Stimulated activated memory B cell treated with anti-CD40 and anti-IgM and Interleukin-4, amounts not matched to agents 10 μg/mL and 1 μg/mL and 100 μg/mL, for 72 hours (primary cell): ENCODE data around the gene SKIDA1.

ENCODE experiments used
- ATAC-seq: fragments of 150-1000 bp; cut with Tn5 transposase; 2 replicates; pipeline ENCODE4 v1.10.0; 2021
- H3K27ac Mint-ChIP-seq: one replicate; pipeline ENCODE4 v1.8.0; 2022; ENCODE audit warnings: mild to moderate bottlenecking, mixed read lengths
- H3K27me3 Mint-ChIP-seq: one replicate; pipeline ENCODE4 v1.8.0; 2022; ENCODE audit warnings: mixed read lengths
- H3K36me3 Mint-ChIP-seq: one replicate; pipeline ENCODE4 v1.8.0; 2022; ENCODE audit warnings: mixed read lengths
- H3K4me1 Mint-ChIP-seq: one replicate; pipeline ENCODE4 v1.8.0; 2022; ENCODE audit warnings: mixed read lengths
- H3K4me3 Mint-ChIP-seq: one replicate; pipeline ENCODE4 v1.8.0; 2022; ENCODE audit warnings: mild to moderate bottlenecking, moderate library complexity, mixed read lengths
- H3K9me3 Mint-ChIP-seq: one replicate; pipeline ENCODE4 v1.8.0; 2022; ENCODE audit warnings: mixed read lengths

The SKIDA1 gene

DNA sequence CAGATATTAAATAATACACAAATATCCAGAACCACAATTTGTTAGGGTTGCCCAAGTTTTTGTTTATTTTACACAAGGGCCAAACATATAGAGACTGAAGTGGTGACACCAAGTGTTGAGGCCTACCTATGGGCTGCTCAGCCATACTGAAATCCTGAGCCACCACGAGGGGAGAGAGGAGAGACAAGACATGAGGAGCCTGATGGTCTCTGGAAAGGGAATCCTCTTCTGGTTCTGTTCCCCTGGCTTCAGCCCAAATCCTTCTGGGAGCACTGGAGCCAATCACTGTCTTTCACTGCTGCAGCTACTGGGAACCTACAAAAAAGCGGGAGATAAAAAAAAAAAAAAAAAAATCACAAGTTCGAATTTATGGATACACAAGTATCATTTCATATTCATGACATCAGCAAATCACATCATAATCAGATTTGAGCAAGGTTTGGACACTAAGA is 1.9 kb downstream of the SKIDA1 start:
- H3K9me3 Mint-ChIP-seq = no peaks in the 10 kb centered on the region

DNA sequence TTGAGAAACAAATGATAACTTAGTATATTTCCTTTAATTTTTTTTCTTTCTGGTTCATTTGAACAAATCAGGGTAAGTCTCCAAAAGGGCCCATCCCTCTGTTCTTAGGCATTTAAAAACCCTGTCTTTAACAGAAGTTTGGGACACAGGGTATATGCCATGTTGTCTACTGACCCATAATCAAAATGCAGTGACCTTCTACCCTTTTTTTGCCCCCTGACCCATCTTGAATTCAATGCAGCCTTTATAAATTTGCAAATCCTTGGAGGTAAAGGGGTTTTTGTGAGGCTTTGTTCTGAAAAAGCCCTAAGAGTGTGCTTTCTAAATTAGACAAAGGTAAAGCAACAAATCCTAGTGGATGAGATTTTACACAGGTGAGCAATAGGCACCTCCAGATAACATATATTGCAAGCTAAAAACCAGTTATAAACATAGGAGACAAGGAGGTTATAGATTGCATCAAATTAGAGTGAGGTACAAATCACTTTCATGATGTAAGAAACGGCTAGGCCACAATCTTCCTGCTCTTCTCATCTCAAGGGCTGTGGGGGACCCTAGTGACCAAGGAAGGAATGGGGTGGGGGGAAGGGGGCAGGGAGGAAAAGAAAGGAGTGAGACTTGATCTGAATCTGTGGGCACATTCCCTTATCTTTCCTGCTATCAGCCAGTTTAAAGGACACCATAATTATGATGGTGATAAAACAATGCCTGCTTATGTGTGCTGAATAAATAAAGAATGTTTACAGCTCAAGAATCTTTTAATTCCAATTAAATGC is 2.7 kb downstream of the SKIDA1 start:
- Mint-ChIP-seq H3K4me1 (peaks cover 41% of the 10 kb centered on the region), H3K9me3 (no peaks in the 10 kb centered on the region), H3K4me3 (no peak overlapping the region), H3K36me3 (no peaks in the 10 kb centered on the region), H3K27me3 (peaks cover 67% of the 10 kb centered on the region), H3K27ac (no peak overlapping the region)
- no peak for ATAC-seq

More for the DNA sequence above, 1.9 kb downstream of the SKIDA1 start:
- Mint-ChIP-seq H3K4me3 (peak overlapping the region; percentile 29), H3K36me3 (no peaks in the 10 kb centered on the region), H3K4me1 (peaks cover 34% of the 10 kb centered on the region), H3K27ac (no peak overlapping the region), H3K27me3 (peaks cover 60% of the 10 kb centered on the region)
- ATAC-seq = no peak

DNA sequence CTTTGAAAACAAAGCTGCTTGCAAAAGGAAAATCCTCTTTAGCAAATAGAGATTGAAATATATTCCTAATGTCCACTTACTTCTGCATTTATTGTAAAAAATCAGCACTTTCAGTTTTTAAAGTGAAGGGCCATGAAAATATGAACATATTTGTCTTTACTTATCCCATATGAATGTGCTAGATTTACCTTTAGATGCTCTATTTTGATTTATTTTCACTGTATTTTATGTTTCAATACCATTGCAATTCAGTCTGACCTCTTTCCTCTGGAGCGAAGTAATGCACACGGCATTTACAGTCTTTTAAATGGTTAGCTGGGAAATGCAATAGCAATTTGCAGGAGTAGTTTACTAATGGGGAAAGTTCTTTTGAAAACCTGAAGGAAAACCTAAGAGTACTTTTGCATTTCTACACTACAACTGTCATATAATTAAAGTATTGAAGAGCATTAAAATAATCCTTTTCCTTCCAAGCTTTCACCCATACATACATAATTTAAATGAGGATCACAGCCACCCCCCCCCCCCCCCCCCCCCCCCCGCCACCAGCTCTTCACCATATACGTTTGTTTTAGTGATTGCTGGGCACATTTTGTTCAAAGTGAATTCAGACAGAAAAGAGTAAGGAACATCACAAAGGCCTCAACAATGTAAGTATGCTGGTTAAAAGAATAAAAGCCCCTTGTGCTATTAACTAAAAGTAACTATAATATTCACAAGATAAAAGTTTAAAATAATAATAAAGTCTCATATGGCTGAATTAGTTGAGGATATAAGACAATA is 3.5 kb downstream of the SKIDA1 start:
- Mint-ChIP-seq H3K4me1 (peaks cover 44% of the 10 kb centered on the region), H3K4me3 (no peak overlapping the region), H3K36me3 (no peaks in the 10 kb centered on the region), H3K9me3 (no peaks in the 10 kb centered on the region), H3K27me3 (peaks cover 72% of the 10 kb centered on the region), H3K27ac (no peak overlapping the region)
- ATAC-seq = no peak

DNA sequence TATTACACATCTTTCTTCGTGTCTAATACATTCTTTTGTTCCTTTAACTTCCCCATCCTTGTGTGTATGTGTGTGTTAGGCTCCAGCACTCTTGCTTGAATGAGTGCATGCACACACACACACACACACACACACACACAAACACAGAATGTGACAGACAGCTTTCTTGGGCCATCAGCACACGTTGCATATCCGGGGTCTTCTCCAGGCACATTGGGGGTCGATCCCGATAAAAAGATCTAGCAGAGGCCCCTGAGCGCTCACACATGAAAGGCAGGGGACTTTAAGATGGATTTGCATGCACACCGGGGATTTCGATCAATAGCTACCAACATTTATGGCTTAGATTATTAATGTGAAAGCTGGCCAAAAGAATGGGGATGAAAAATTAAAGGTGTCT is 4.5 kb downstream of the SKIDA1 start:
- H3K9me3 Mint-ChIP-seq = no peaks in the 10 kb centered on the region
- H3K27ac Mint-ChIP-seq = no peak overlapping the region
- H3K4me1 Mint-ChIP-seq = peaks cover 42% of the 10 kb centered on the region
- no peak overlapping the region for H3K4me3 Mint-ChIP-seq
- H3K27me3 Mint-ChIP-seq = peaks cover 74% of the 10 kb centered on the region
- no peaks in the 10 kb centered on the region for H3K36me3 Mint-ChIP-seq
- ATAC-seq = no peak

DNA sequence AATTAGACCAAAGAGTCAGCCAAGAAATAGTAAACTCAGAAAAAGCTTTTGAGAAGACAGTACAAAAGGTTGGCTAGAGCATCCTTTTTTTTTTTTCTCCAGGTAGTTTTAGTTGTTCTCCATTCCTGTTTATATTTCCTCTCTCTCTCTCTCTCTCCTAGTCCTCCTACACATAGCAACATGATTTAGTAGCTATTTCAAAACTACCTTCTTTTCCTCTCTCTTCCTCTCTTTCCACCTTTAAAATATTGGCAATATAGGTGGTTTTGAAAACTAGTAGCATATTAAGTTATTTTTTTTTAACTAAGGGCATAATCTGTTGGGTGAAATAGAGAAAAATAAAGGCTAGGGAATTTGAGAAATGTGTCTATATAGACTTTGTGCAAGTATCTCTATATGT is 5.0 kb downstream of the SKIDA1 start:
- Mint-ChIP-seq H3K27ac (no peak overlapping the region), H3K36me3 (no peaks in the 10 kb centered on the region), H3K27me3 (peaks cover 78% of the 10 kb centered on the region), H3K4me3 (peak overlapping the region; percentile 15), H3K9me3 (no peaks in the 10 kb centered on the region), H3K4me1 (peaks cover 43% of the 10 kb centered on the region)
- ATAC-seq = no peak

DNA sequence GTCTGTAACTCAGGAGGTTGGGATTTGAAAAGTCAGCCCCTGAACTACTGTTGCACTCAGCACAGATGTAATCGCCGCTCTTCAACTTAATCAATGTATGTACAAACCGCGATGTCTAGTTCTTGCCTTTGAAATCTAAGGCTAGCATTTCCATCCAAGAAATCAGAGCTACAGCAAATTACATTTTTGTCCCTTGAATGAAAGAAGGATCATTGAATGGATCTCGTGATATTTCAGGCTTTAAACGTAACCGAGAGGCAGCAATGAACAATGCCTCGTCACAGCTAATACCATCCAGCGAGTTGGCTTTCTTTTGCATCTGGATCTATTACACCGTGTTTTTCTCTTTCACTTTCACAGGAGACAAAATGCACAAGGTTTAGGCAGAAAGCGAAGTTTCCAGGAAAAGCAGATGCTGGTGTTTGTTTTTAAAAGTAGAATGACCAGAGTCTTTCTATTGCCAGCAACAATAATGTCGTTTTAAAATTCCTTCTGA is 5.5 kb downstream of the SKIDA1 start:
- no peaks in the 10 kb centered on the region for H3K9me3 Mint-ChIP-seq
- H3K27ac Mint-ChIP-seq = no peak overlapping the region
- no peaks in the 10 kb centered on the region for H3K36me3 Mint-ChIP-seq
- H3K4me3 Mint-ChIP-seq = no peak overlapping the region
- H3K4me1 Mint-ChIP-seq = peaks cover 38% of the 10 kb centered on the region
- H3K27me3 Mint-ChIP-seq = peaks cover 83% of the 10 kb centered on the region
- ATAC-seq = no peak

DNA sequence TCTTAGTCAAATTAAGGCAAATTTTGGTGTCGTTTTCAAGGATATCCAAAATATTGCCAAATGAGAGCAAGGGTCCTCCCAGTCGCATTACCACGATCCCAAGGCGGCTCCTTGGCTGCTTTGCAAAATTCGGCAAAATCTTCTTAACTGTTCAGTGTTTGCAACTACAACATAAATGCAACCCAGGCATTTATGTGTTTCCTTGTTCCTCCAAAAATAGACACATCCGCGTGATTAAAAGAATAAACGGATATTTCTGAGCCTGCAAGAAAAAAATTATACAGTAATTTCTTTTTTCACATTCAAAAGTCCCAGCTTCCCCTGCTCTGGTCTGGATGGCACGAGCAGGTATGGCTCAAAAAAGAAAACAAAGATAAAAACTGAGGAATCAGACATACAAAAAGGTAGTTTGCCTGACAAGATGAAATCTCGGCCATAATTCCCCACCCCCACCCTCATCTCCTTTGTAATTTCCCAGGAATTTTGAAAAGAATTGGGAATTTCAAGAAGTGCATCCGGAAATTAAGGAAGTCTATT is 6.0 kb downstream of the SKIDA1 start:
- no peak overlapping the region for H3K27ac Mint-ChIP-seq

DNA sequence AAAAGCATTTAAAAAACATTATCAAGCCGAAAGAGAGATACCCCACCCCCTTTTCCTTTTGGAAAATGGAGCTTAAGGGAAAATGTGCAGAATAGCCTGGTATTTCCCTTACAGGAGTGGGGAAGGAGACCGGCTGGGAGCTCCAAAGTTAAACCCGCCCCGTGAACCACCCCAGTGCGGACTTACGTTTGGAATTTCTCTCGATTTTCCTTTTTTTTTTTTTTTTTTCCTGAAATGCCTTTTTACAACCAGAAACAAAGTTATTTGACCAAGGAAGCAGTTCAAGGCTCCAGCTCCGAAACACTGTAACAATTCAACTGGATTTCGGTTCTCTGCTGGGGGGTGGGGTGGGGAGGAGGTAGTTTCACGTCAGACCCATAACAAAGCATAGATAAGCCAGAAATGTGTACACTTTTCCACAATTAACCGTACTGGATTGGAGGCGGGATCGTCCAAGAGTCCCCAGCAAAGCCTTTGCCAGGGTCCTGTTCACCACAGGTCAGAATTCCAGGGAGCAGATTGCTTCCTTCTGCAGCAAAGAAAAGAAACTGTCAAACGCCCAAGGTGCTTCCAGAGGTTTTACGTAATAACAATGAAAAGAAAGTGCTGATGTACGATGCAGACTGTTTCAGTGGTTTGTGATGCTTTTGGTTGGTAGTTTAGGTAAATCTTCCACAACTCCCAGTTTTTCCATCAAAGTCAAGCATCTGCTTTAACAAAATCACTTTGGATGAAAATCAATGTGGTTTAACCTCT is 6.7 kb downstream of the SKIDA1 start:
- Mint-ChIP-seq H3K27me3 (peaks cover 90% of the 10 kb centered on the region), H3K4me3 (peak overlapping the region; percentile 80), H3K4me1 (peaks cover 33% of the 10 kb centered on the region), H3K36me3 (no peaks in the 10 kb centered on the region), H3K9me3 (no peaks in the 10 kb centered on the region), H3K27ac (no peak overlapping the region)
- no peak for ATAC-seq

More for the DNA sequence above, 6.0 kb downstream of the SKIDA1 start:
- no peaks in the 10 kb centered on the region for H3K36me3 Mint-ChIP-seq
- H3K4me3 Mint-ChIP-seq = no peak overlapping the region
- no peaks in the 10 kb centered on the region for H3K9me3 Mint-ChIP-seq
- H3K4me1 Mint-ChIP-seq = peaks cover 33% of the 10 kb centered on the region
- no peak for ATAC-seq
- H3K27me3 Mint-ChIP-seq = peaks cover 89% of the 10 kb centered on the region

DNA sequence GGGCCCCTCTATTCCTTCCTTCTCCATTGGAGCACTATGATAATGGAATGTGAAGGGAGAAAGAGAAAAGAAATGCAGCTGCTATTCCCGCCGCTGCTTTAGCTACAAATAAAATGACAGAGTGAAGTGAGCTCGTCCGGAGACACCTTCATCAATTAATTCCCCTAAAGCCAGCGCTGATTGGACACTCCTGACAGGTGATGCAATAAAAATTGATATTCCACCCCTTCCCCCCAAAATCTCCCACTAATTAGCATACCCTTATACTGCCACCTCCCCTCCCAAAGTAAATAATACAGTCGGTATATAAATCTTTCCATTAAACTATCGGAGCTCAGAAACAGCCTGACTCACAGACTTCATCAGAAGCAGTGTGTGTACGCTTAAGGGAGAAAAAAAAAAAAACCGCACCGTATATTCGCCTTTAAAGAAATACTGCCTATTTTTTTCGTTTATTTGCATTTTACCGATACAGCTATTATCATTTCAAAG is 7.3 kb downstream of the SKIDA1 start:
- H3K36me3 Mint-ChIP-seq = no peaks in the 10 kb centered on the region
- no peaks in the 10 kb centered on the region for H3K9me3 Mint-ChIP-seq
- no peak overlapping the region for H3K27ac Mint-ChIP-seq
- H3K4me3 Mint-ChIP-seq = peak overlapping the region; percentile 80
- ATAC-seq = no peak
- peaks cover 33% of the 10 kb centered on the region for H3K4me1 Mint-ChIP-seq
- peaks cover 84% of the 10 kb centered on the region for H3K27me3 Mint-ChIP-seq

DNA sequence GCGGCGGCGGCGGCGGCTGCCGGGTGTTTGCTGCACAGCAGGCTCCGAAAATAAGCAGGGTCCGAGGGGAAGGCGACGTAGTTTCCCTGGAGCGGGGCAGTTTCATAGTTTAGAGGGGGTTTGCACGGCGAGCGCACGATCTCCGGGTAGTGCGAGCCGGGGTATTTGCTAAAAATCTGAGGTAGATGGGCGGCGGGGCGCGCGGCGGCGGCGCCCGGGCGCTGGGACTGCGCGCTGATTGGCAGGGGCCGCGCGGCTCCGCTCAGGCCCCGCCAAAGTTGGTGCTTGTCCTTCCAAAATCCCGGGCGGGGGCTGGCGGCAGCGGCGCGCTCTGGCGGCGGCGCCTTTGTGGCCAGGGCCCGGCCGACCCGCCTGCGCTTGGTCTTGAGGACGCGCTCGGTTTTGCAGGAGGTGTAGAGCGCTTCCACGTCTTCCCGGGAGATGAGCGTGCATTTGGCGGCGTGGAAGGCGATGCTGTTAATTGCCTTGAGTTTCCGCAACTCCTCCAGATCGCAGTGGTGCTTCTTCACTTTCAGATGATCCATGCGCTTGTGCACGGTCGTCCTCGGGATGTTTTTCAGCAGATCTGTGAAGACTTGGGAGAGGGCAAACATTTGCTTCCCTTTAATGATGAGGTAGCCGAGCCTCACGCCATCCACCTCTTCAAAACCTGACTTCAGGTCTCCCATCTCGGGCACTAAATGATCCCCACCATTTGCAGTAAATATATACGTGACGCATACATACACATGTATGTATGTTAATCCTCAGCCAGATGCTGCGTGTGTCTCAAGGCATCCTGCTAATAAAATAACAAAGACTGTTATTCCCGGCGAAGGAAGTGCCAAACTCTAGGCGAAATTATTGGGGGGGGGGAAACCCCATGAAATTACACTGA is 8.1 kb downstream of the SKIDA1 start:
- no peaks in the 10 kb centered on the region for H3K36me3 Mint-ChIP-seq
- peaks cover 86% of the 10 kb centered on the region for H3K27me3 Mint-ChIP-seq
- peak; percentile 61 for ATAC-seq
- H3K9me3 Mint-ChIP-seq = no peaks in the 10 kb centered on the region
- H3K27ac Mint-ChIP-seq = no peak overlapping the region
- H3K4me1 Mint-ChIP-seq = peaks cover 33% of the 10 kb centered on the region
- H3K4me3 Mint-ChIP-seq = peak overlapping the region; percentile 80

DNA sequence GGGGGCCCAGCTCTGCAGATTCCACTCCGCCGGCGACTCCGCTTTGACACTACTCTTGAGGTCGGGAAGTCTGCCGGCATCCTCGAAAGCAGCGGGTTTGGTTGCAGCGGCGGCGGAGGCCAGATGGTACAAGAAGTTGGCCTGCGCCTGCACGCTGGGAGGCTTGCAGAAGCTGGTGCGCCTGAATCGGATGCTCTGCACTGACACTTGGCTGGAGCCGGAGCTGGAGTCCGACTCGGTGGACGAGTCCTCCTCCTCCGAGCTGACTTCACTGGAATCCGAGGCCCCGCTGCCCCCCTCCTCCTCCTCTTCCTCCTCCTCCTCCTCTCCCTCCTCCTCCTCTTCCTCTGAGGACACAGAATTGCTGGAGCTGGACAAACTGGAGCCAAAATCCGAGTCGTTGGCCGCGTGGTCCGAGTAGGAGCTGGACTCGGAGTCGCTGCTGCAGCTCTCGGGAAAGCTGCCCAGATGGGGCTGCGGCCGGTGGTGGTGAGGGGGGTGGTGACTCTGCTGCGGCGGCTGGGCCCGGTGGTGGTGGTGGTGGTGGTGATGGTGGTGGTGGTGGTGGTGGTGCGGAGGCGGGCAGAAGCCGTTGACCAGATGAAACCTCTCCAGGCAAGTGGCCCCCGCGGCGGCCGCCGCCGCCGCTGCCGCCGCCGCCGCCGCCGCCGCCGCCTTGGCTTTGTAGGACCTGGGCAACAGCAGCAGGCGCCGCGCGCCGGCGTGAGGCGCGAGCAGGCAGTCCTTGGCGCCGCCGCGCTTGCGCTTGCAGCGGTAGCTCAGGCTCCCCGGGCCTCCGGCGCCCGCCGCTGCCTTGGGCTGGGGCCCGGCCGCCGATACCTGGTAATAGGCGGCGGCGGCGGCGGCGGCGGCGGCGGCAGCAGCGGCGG is 9.0 kb downstream of the SKIDA1 start:
- Mint-ChIP-seq H3K4me3 (peak overlapping the region; percentile 80), H3K36me3 (no peaks in the 10 kb centered on the region), H3K4me1 (peaks cover 33% of the 10 kb centered on the region), H3K27me3 (peaks cover 79% of the 10 kb centered on the region), H3K27ac (no peak overlapping the region), H3K9me3 (no peaks in the 10 kb centered on the region)
- peak; percentile 69 for ATAC-seq

DNA sequence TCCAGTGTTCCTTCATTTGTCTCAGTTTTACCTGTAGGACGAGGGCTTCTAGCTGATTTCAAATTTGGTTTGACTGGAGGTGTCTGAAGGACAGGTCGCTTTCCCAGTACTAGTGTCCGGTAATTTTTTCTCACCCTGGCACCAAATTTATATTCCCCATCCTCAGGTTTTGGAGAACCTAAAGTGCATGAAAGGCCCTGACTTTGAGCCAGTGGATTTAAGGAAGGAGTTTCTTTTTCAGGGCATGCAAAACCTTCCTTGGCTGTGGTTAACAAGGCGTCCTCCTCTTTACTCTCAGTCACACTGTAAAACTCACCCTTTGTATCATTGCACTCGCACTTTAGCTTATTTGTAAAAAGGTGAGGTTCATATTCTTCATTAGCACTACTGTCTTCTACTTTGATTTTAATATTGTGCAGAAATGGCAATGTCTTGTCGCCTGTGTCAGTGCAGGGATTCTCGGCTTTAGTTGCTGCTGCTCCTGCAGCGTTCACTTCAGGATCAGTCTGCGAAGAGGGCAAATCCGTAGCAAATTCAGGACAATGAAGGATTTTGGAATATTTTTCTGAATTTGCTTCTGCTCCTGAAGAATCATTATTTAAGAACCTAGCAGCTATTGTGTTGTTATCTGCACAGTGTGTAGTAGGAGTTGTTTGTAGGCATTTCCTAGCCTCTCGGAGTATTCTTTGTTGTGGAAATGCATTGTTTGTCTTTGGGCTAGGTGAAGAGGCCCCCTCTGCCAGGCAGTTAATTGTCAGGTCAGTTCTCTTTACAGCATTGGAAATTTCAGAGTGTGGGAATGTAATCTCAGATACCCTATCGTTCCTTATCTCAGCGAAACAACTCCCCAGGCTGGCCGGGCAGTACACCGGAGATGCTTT is 9.9 kb downstream of the SKIDA1 start:
- Mint-ChIP-seq H3K36me3 (no peaks in the 10 kb centered on the region), H3K27me3 (peaks cover 70% of the 10 kb centered on the region), H3K9me3 (no peaks in the 10 kb centered on the region), H3K27ac (no peak overlapping the region), H3K4me3 (peak overlapping the region; percentile 68), H3K4me1 (peaks cover 30% of the 10 kb centered on the region)
- ATAC-seq = no peak
